Measurements from ENCODE around the gene RAB43. TPM values are rescaled to one million over a fixed set of nuclear protein-coding genes. Genes with fewer than 3 reads are reported as not detected.

The RAB43 gene
- total RNA-seq, 1 experiment from 2014 or later, result 2.5 TPM

DNA sequence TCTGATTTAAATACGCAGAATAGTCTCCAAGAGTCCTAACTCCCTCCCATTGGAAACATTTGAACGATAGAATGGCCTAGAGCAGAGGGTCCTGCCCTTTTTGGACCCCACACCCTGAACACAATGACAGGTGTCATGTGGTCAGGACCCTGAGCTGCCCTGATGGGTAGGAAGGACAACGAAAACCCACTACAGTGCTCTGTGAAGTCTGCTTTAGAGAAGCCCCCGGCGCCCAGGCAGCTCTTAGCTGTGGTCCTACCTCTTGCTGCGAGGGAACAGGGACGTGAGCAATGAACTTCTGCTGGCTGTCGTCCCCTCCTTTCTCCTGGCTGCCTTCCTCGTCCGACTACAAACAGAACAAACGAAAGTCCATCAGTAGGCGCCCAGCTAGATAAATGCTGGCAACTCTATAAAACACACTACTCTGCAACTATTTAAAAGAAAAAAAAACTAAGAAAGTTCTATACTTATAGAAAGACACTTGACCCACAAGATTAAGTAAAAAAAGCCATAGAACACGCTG lies 8.7 kb upstream of the RAB43 start:
- Histone ChIP-seq H3K36me3 (peaks cover 25% of the 10 kb centered on the region; the same call in 1 of the 2 replicates), H3K4me1 (no peaks in the 10 kb centered on the region), H3K9me3 (replicated peaks) (no peaks in the 10 kb centered on the region), H3K27me3 (no peaks in the 10 kb centered on the region), H3K4me3 (no peak overlapping the region), H3K27ac (no peak overlapping the region)
- no peak for DNase-seq

DNA sequence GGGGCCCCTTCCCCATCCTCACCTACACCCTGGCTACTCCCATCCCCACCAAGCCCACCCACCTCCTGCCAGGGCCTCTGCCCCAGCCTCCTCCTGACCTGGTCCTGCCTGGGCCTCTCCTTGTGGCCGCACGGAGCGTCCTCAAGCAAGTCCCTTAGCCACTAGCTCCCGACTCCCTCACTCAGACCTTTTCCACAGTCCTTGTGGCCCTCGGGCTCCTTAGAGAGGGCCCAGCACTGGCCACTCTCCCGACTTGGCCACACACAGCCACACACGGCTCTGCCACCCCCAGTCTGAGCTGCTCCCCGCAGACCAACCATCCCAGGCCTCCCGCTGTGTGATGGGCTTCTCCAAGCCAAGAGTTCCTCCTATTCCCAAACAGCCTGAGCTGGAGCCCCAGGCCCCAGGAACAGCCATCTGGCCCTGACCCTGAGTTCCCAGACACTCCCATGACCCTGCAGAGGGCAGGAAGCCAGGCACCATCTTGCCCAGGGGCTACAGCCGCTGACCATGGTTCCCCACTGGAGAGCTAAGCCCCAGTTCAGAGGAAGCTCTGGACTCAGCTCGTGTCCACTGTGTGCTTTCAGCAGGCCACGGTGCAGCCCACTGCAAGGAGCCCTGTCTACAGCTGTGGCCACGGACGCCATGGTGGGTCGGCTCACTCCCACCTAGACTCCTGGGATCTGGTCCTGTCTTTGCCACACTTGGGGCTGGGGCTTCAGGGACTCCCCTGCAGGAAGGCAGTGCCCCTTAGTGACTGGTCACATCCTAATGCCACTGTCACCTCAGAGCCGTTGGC lies 7.0 kb upstream of the RAB43 start:
- Histone ChIP-seq H3K4me3 (no peak overlapping the region), H3K36me3 (peaks cover 17% of the 10 kb centered on the region; the same call in 1 of the 2 replicates)

DNA sequence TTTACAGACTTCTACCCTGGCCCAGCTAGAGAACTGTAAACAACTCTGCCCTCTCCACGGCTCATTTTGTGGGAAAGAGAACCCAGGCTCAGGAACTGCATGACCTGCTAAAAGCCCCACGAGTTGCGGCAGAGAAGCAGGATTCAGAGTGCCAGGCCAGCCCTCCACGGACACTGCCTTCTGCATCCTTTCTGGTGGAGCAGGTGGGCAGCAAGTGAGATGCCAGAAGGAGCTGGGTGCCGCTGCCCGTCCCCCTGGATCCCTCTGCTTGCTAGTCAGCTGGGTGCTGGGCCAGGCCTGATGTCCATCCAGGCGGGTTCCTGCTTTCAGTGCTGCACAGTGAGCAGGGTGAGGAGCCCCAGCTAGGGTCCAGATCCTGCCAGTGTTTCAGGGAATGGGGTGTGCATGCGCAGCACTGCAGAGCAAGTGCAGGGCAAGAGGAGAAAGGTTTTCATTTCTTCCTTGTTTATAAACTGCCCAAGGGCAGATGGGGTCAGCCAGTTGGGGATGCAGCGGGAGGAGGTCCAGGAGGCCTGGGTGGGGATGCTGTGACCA lies 5.2 kb upstream of the RAB43 start:
- Histone ChIP-seq H3K9me3 (replicated peaks) (no peaks in the 10 kb centered on the region), H3K4me3 (no peak overlapping the region), H3K4me1 (no peaks in the 10 kb centered on the region), H3K27ac (no peak overlapping the region), H3K36me3 (peaks cover 13% of the 10 kb centered on the region; the same call in 1 of the 2 replicates), H3K27me3 (no peaks in the 10 kb centered on the region)
- no peak for DNase-seq

More for the DNA sequence above, 7.0 kb upstream of the RAB43 start:
- no peaks in the 10 kb centered on the region for H3K9me3 ChIP-seq (replicated peaks)
- no peaks in the 10 kb centered on the region for H3K4me1 ChIP-seq
- DNase-seq, result no peak
- no peaks in the 10 kb centered on the region for H3K27me3 ChIP-seq
- H3K27ac ChIP-seq, result no peak overlapping the region

DNA sequence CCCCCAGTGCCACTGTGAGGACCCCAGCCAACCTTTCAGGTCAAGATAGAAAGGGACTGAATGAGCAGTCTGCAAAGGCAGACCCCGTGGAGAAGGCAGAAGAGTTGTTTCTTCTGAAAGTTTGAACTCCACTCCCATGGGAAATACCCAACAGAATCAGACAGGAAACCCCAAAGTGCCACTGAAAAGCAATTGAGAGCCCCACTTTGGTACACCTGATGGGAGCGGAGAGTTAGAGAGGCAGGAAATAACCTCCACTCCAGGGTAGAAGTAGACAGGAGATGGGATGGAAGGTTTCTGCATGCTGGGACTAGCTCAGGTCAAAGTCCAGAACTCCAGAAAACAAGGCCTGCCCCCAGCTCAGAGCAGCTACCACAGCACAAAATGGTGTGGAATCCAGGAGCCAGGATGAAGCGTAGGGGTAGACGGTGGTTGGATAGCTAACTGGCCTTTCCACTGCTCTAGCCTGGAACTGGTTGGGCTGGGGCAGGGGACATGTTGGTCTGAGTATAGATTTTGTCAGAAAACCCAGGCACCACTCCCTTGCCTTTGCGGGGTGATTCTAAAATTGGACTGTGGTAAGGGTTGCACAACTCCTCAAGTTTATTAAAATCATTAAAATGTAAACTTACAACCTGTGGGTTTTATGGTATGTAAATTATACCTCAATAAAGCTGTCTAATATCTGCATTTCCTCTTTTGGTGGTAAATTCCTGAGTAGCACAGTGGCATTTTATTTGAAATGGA lies 1.9 kb upstream of the RAB43 start:
- no peak overlapping the region for H3K27ac ChIP-seq
- no peaks in the 10 kb centered on the region; the same call in 1 of the 2 replicates for H3K4me1 ChIP-seq
- H3K9me3 ChIP-seq (replicated peaks), result no peaks in the 10 kb centered on the region
- no peak overlapping the region for H3K4me3 ChIP-seq
- DNase-seq, result no peak
- H3K27me3 ChIP-seq, result no peaks in the 10 kb centered on the region
- H3K36me3 ChIP-seq, result no peaks in the 10 kb centered on the region

DNA sequence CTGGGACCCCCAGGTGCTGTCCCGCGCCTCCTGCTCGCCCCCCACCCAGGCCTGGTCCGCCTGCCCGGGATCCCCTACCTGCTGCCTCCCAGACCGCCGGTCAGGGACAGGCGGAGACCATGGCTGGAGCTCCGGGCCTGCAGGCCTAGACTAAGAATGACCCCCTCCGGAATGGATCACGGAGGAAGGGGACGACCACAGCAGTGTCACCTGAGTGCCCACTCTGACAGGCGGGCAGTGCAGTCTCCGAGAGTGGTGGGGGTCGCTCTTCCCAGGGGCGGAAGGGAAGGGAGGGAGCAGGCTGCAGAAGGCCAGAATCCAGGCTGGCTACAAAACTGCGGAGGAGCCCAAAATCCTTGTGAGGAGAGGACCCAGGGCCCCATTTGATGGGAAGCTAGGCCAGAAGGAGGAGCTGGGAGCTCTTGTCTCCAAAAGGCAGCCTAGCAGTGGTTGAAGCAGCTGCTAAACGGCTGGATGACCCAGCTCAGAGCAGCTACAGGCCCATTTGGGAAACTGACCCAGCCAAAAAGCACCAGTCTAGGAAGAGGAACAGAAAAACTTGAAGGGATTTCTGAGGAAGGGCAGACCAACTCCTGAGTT lies 908 bp upstream of the RAB43 start:
- DNase-seq, result peak in 1 of 2 experiments; percentile 18
- H3K27me3 ChIP-seq, result no peaks in the 10 kb centered on the region
- no peak overlapping the region for H3K4me3 ChIP-seq
- H3K9me3 ChIP-seq (replicated peaks), result no peaks in the 10 kb centered on the region
- H3K27ac ChIP-seq, result no peak overlapping the region
- H3K4me1 ChIP-seq, result no peaks in the 10 kb centered on the region; the same call in 1 of the 2 replicates
- H3K36me3 ChIP-seq, result no peaks in the 10 kb centered on the region

DNA sequence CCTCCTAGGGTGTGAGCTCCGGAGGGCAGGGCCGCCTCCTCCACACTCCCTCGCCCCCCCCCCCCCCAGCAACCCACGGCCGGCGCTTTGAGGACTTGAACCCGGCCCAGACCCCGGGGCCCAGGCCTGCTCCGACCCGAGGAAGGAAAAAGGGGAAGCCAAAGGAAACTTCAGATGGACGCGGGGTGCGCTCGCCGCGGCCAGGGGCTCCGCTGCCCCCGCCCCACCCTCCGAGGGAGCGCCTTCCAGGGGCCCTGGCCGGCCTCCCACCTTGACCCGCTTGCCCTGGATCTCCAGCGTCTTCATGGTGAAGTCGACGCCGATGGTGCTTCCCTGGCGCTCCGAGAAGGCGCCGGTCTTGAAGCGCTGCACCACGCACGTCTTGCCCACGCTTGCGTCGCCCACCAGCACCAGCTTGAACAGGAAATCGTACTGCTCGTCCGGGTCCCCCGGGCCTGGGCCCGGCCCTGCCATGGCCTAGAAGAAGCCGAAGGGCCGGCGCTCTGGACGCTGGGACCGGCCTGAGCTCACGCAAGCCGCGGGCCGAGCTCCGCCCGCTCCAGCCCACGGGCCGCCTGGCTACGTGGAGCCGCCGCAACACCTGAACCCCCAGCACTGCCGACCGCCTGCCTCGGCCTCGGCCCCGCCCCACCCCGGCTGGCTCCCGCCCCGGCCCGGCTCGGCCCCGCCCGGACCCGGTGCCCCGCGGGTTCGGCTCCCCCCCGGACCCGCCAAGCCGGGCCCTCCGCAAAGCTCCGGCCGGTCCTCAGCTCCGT lies 400 bp downstream of the RAB43 start:
- Histone ChIP-seq H3K4me3 (peak overlapping the region; percentile 79), H3K27me3 (no peaks in the 10 kb centered on the region), H3K36me3 (no peaks in the 10 kb centered on the region), H3K4me1 (peaks cover 4% of the 10 kb centered on the region; the same call in 1 of the 2 replicates), H3K27ac (peak overlapping the region; percentile 35), H3K9me3 (replicated peaks) (no peaks in the 10 kb centered on the region)
- DNase-seq, result peak; percentile 34 to 42

DNA sequence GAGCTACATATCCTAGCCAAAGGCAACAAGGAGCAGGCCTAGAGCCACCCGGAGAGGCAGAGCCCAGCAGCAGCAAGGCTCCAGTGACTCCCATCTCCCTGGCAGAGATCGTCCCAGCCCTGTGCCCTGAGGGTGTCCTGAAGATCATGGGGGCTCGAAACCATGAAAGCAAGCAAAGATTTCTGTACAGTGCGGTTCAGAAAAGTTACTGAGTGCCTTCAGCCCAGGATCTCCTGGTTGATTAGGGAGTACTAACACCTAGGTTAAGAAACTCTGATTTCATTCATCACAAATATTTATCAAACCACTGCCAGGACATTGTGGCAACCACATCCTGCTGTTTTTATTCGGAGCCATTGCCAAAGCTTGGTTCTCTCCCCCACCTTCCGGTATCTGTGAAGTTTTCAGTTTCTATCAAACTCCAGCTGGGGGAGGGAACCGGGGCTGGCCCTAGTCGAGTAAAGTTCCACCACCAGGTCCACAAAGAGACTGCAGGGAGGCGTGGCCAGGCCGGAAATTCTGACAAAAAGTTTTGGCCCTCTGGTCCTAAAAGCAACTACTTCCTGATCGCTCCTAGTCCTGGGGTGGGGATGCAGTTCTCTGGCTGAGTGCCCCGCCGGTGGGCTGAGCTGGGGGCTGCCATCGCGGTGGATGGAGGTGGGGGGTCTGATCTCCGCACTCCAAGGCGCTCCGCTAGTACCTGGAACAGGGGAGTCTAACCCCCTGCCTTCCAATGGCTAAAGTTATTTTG lies 1.2 kb downstream of the RAB43 start:
- no peaks in the 10 kb centered on the region for H3K9me3 ChIP-seq (replicated peaks)
- H3K27me3 ChIP-seq, result no peaks in the 10 kb centered on the region
- H3K36me3 ChIP-seq, result no peaks in the 10 kb centered on the region
- peak overlapping the region; percentile 35 for H3K27ac ChIP-seq
- DNase-seq, result peak; percentile 73 to 74
- peaks cover 5% of the 10 kb centered on the region; the same call in 1 of the 2 replicates for H3K4me1 ChIP-seq
- H3K4me3 ChIP-seq, result peak overlapping the region; percentile 79

DNA sequence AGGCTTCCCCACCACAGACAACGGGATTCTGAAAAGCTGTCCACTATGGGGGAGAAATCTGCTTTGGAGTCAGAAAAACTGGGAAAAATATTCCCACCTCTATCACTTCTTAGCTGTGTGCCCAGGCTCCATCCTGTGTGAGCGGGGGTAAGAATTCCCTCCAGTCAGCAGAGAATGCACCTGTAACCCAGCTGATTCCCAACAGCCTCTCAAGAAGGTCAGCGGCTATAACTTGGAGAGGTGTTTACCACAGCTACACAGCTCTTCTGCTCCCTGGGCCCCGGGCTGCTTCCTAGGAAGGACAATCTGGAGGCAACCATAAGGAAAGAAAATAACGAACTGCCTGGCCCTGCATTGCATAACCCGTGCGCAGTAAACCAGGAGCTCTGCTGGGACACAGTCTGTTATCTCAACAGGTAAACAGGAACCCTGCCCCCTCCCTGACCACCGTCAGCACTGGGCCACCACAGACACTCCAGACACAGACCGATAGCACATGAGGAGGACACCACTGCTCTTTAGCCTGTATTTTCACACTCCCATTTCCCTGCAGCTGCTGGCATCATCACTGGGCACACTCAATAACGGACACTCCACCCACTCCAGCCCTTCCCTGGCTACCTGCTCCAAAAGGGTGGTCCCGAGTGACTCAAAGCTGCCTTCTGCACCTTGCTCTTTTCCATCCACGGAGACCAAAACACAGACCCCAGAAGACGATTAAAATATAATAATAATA lies 2.1 kb downstream of the RAB43 start:
- Histone ChIP-seq H3K27ac (no peak overlapping the region), H3K9me3 (replicated peaks) (no peaks in the 10 kb centered on the region), H3K36me3 (no peaks in the 10 kb centered on the region), H3K4me3 (peak overlapping the region; percentile 79), H3K4me1 (peaks cover 5% of the 10 kb centered on the region; the same call in 1 of the 2 replicates), H3K27me3 (no peaks in the 10 kb centered on the region)
- DNase-seq, result no peak

DNA sequence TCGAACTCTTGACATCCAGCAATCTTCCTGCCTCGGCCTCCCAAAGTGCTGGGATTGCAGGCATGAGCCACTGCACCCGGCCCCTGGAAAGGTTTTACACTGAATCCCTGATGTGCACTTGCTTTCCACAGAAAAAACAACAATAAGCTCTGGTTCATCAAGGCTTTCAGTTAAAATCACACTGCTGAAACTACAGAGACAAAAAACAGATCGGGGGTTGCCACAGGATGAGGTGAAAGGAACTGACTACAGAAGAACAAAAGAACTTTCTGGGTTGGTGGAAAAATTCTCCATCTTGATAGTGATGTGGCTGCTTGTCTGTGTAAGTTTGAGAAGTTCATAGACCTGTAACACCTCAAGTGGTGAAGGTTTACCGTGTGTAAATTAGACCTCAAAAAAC lies 2.9 kb downstream of the RAB43 start:
- Histone ChIP-seq H3K9me3 (replicated peaks) (no peaks in the 10 kb centered on the region), H3K4me3 (no peak overlapping the region), H3K36me3 (no peaks in the 10 kb centered on the region), H3K4me1 (peaks cover 5% of the 10 kb centered on the region; the same call in 1 of the 2 replicates), H3K27me3 (no peaks in the 10 kb centered on the region), H3K27ac (no peak overlapping the region)
- DNase-seq, result no peak

DNA sequence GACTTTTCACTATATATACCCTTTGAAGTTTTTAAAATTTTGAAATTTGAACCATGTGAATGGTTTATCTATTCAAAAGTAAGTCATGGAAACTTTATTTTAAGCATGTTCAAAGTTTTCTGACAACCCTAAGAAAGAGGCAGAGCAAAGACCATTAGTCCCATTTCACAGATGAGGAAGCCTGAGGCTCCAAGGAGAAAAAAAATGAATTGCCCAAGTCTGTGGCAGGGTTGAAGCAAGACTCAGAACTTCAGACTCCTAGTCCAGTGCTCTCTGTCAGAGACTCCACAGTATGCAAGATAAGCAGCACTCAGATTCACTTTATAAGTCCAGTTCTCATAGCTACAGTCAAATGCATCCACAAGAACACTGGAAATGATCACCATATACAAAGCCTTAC lies 4.5 kb downstream of the RAB43 start:
- no peaks in the 10 kb centered on the region for H3K9me3 ChIP-seq (replicated peaks)
- H3K36me3 ChIP-seq, result no peaks in the 10 kb centered on the region
- H3K4me1 ChIP-seq, result peaks cover 5% of the 10 kb centered on the region; the same call in 1 of the 2 replicates
- H3K27ac ChIP-seq, result no peak overlapping the region
- H3K27me3 ChIP-seq, result no peaks in the 10 kb centered on the region
- no peak for DNase-seq
- no peak overlapping the region for H3K4me3 ChIP-seq

DNA sequence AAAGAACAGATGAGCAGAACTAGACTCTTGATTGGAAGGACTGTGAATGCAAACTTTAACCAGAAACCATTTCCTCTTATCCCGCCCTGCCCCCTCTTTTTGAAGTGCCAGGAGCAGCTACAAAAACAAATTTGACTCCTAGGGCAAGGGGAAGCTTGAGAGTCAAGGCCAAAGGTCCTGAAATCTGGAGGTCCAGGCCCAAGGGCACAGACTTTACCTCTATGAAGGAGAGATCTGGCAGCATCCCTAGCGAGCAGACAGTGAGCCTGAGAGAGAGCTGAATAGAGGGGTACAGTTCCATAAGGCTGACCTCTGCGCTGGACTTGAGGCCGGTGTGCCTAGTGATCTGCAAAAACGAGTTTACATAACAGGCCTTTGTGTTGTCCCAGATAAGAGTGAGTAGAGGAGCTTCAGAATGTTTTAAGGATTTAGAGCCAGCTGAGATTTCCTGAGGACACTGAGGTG lies 5.1 kb downstream of the RAB43 start:
- no peaks in the 10 kb centered on the region for H3K9me3 ChIP-seq (replicated peaks)
- H3K27ac ChIP-seq, result peak overlapping the region; percentile 15; the same call in 1 of the 2 replicates
- peak; percentile 32 to 53 for DNase-seq
- no peak overlapping the region for H3K4me3 ChIP-seq
- no peaks in the 10 kb centered on the region for H3K27me3 ChIP-seq
- peaks cover 5% of the 10 kb centered on the region; the same call in 1 of the 2 replicates for H3K4me1 ChIP-seq
- H3K36me3 ChIP-seq, result no peaks in the 10 kb centered on the region

DNA sequence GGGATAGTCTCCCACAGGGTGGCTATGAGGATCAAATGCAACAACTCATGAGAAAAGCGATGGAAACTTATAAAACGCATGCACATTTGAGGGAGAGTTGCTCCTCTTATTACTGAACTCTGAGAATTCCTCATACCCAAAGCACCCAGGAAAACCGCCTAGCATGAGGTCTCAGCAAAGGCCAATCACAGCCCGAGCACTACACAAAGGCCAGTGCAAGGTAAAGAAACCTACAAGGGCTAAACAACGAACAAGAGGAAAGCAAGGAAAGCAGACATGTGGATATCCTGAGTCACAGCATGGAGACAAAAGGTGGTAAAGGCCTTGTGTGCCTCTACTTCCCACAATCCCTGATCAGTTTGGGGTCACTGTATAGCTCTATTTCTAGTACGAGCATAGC lies 7.1 kb downstream of the RAB43 start:
- Histone ChIP-seq H3K4me1 (peaks cover 5% of the 10 kb centered on the region; the same call in 1 of the 2 replicates), H3K36me3 (no peaks in the 10 kb centered on the region), H3K27ac (no peak overlapping the region), H3K9me3 (replicated peaks) (no peaks in the 10 kb centered on the region), H3K4me3 (no peak overlapping the region), H3K27me3 (no peaks in the 10 kb centered on the region)
- DNase-seq, result no peak
